Astrocyte of the spinal cord (primary cell): ENCODE measurements around the gene CPNE8.

Experiments used
- DNase-seq: peaks from one replicate; pipeline ENCODE4 v3.0.0; 2011; ENCODE audit warnings: low read depth, low spot score
- H3K4me3 ChIP-seq: 2 replicates; pipeline ENCODE4 v1.5.1; 2011; ENCODE audit warnings: low read depth, mild to moderate bottlenecking, low read length, moderate library complexity
- CTCF ChIP-seq: IDR thresholded peaks from 2 replicates; pipeline ENCODE4 v1.5.1; 2012; ENCODE audit warnings: low read depth, mild to moderate bottlenecking, low read length, inconsistent platforms
- in situ Hi-C: cut with HindIII; loops from 2 replicates; pipeline ENCODE4 v1.10.0; 2017; ENCODE audit warnings: low sequenced_read_pairs

The CPNE8 gene

GRCh38 chr12:38898001-38898684, 7.2 kb downstream of the CPNE8 start:
- in situ Hi-C loops: no loop called here
- H3K4me3 ChIP-seq: no peak overlapping the region
- no peak for TF ChIP-seq CTCF
- no peak for DNase-seq

GRCh38 chr12:38895446-38895845, 9.9 kb downstream of the CPNE8 start:
- TF ChIP-seq CTCF: no peak
- no peak overlapping the region for H3K4me3 ChIP-seq
- in situ Hi-C loops: no loop called here
- no peak for DNase-seq

- H3K4me3 ChIP-seq: no peak overlapping the region
- in situ Hi-C loops: no loop called here
- no peak for DNase-seq
- TF ChIP-seq CTCF: no peak
These were observed 12.4 kb downstream of the CPNE8 start for GRCh38 chr12:38892976-38893375.

GRCh38 chr12:38892087-38892786, 13.2 kb downstream of the CPNE8 start:
- DNase-seq: no peak
- in situ Hi-C loops: no loop called here
- TF ChIP-seq CTCF: no peak
- H3K4me3 ChIP-seq: no peak overlapping the region

- no peak for TF ChIP-seq CTCF
- H3K4me3 ChIP-seq: no peak overlapping the region
- no peak for DNase-seq
- in situ Hi-C loops: no loop called here
These were observed 15.1 kb downstream of the CPNE8 start for GRCh38 chr12:38890102-38890855.

- in situ Hi-C loops: no loop called here
- TF ChIP-seq CTCF: no peak
- H3K4me3 ChIP-seq: no peak overlapping the region
- DNase-seq: no peak
These were observed 16.0 kb downstream of the CPNE8 start for GRCh38 chr12:38889297-38889815.
